Tibial artery (tissue), 4 donors: Measurements from ENCODE around the gene PDXK.

ENCODE experiments used
- DNase-seq, 2 donors: peaks; one replicate each; pipeline ENCODE4 v3.0.0-alpha.2; 2019
- H3K27ac ChIP-seq, 2 donors: fragments of 200-600 bp; sonication (generic) in 1 of 2; 1 replicate in 1 of 2; 2 replicates in 1 of 2; pipeline ENCODE4 v1.5.1; 2018 to 2019; ENCODE audit warnings: mild to moderate bottlenecking in 1 of 2
- H3K27me3 ChIP-seq, 2 donors: fragments of 200-600 bp; sonication (generic) in 1 of 2; one replicate each; pipeline versions ENCODE4 v1.5.1 to v1.6.0; 2016 to 2019
- H3K36me3 ChIP-seq, 3 donors: fragments of 200-600 bp; sonication (generic) in 2 of 3; one replicate each; pipeline ENCODE4 v1.5.1; 2016 to 2019; ENCODE audit warnings: mild to moderate bottlenecking in 2 of 3
- H3K4me1 ChIP-seq, 4 donors: fragments of 200-600 bp; sonication (generic) in 2 of 4; 1 replicate in 3 of 4; 2 replicates in 1 of 4; pipeline ENCODE4 v1.5.1; 2016 to 2019
- H3K4me3 ChIP-seq, 2 donors: fragments of 200-600 bp; sonication (generic) in 1 of 2; 1 replicate in 1 of 2; 2 replicates in 1 of 2; pipeline ENCODE4 v1.5.1; 2018 to 2019; ENCODE audit warnings: mild to moderate bottlenecking in 2 of 2
- H3K9me3 ChIP-seq, 3 donors: fragments of 200-600 bp; sonication (generic) in 1 of 3; one replicate each; pipeline ENCODE4 v1.5.1; 2016 to 2019
- CTCF ChIP-seq, 2 experiments: fragments of 200-600 bp in 1 of 2; fragments of 450-650 bp in 1 of 2; IDR thresholded peaks; one replicate each; pipeline ENCODE4 v1.5.1; 2017 to 2019; ENCODE audit warnings: antibody characterized with exemption in 2 of 2, mild to moderate bottlenecking in 1 of 2, moderate library complexity in 1 of 2
- intact Hi-C: fragments of 100-400 bp; cut with DNase I; formaldehyde crosslinking; loops from one replicate; pipeline ENCODE4 v1.15.0; 2023; ENCODE audit warnings: low total_unique reads

Gene PDXK

GRCh38 chr21:43753439-43753799 lies 34.5 kb downstream of the PDXK start:
- Histone ChIP-seq H3K4me3 (no peak overlapping the region), H3K36me3 (peaks cover 53 to 86% (median 84%) of the 10 kb centered on the region in 3 donors), H3K27ac (no peak overlapping the region), H3K4me1 (peaks cover 0 to 18% (median 15%) of the 10 kb centered on the region in 4 donors), H3K27me3 (no peaks in the 10 kb centered on the region), H3K9me3 (no peaks in the 10 kb centered on the region)
- no peak for TF ChIP-seq CTCF (IDR thresholded peaks at IDR 0.05)
- DNase-seq = no peak
- intact Hi-C loops = no loop called here

- intact Hi-C loops = loop anchor here (5.0 kb wide), 1 partner anchor 73 kb away; no protein-coding TSS in a partner anchor
- no peaks in the 10 kb centered on the region for H3K27me3 ChIP-seq
- peaks cover 0 to 25% (median 18%) of the 10 kb centered on the region in 4 donors for H3K4me1 ChIP-seq
- H3K36me3 ChIP-seq = peaks cover 48 to 75% (median 66%) of the 10 kb centered on the region in 3 donors
- H3K9me3 ChIP-seq = no peaks in the 10 kb centered on the region
- DNase-seq = no peak
- no peak for TF ChIP-seq CTCF (IDR thresholded peaks at IDR 0.05)
- no peak overlapping the region for H3K27ac ChIP-seq
- H3K4me3 ChIP-seq = no peak overlapping the region
Observed at GRCh38 chr21:43754948-43755781, 36.2 kb downstream of the PDXK start.

GRCh38 chr21:43755820-43756594 lies 37.1 kb downstream of the PDXK start:
- DNase-seq = no peak
- Histone ChIP-seq H3K4me1 (peaks cover 0 to 25% (median 18%) of the 10 kb centered on the region in 4 donors), H3K36me3 (peaks cover 43 to 69% (median 64%) of the 10 kb centered on the region in 3 donors), H3K9me3 (no peaks in the 10 kb centered on the region), H3K4me3 (no peak overlapping the region), H3K27me3 (no peaks in the 10 kb centered on the region), H3K27ac (no peak overlapping the region)
- TF ChIP-seq CTCF (IDR thresholded peaks at IDR 0.05) = no peak
- intact Hi-C loops = loop anchor here (5.0 kb wide), 1 partner anchor 74 kb away; no protein-coding TSS in a partner anchor

- no peak for TF ChIP-seq CTCF (IDR thresholded peaks at IDR 0.05)
- no peak for DNase-seq
- Histone ChIP-seq H3K4me3 (peak overlapping the region; percentile 32 to 40), H3K27me3 (no peaks in the 10 kb centered on the region), H3K9me3 (no peaks in the 10 kb centered on the region), H3K4me1 (peaks cover 0 to 25% (median 18%) of the 10 kb centered on the region in 4 donors), H3K27ac (peak overlapping the region; percentile 68 to 69), H3K36me3 (peaks cover 35 to 67% (median 59%) of the 10 kb centered on the region in 3 donors)
- intact Hi-C loops = loop anchor here (5.0 kb wide), 1 partner anchor 75 kb away; no protein-coding TSS in a partner anchor
Observed at GRCh38 chr21:43757601-43758000, 38.7 kb downstream of the PDXK start.

GRCh38 chr21:43758111-43758641 lies 39.2 kb downstream of the PDXK start:
- intact Hi-C loops = loop anchor here (5.0 kb wide), 1 partner anchor 76 kb away; no protein-coding TSS in a partner anchor
- peak; percentile 68 to 86 for DNase-seq
- H3K36me3 ChIP-seq = peaks cover 30 to 67% (median 59%) of the 10 kb centered on the region in 3 donors
- H3K4me1 ChIP-seq = peaks cover 0 to 25% (median 18%) of the 10 kb centered on the region in 4 donors
- H3K9me3 ChIP-seq = no peaks in the 10 kb centered on the region
- TF ChIP-seq CTCF (IDR thresholded peaks at IDR 0.05) = no peak
- peak overlapping the region; percentile 68 to 69 for H3K27ac ChIP-seq
- peak overlapping the region; percentile 32 to 40 for H3K4me3 ChIP-seq
- H3K27me3 ChIP-seq = no peaks in the 10 kb centered on the region
